ENCODE results near the gene SEC16A.

SEC16A gene

DNA sequence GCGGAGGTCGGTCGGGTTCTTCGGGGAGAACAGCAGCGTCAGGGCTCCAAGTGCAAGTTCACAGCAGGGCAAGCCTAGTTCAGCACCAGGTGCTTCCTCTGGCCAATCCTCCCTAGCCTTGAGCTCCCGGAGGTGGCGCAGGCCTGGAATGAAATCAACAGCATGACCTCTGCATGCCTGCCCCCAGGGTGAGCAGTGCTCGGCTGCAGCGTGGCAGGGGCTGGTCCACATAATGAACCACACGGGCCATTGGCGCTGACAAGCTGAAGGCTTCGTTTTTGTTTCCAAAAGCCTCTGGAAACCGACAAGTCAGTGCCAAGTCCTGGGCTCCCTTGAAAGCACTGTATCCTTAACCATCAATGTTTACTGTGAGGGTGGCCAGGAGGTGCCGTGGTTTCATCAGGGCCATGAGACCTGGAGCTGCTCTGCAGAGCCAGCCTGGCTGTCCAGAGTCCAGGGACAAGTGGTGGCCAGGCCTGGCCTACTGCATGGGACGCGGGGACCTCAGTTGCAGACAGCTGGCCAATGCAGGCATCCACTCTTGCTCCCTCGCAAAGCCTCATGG, 41.1 kb downstream of the SEC16A start:
- no peaks in the 10 kb centered on the region for H3K27me3 ChIP-seq (ENCODE audit: control insufficient read depth in 1 of 2, insufficient read depth in 2 of 2, low read length in 2 of 2)
- no peak overlapping the region for H3K4me3 ChIP-seq (ENCODE audit: low read depth in 1 of 2, low read length in 2 of 2)
- no peak overlapping the region for H3K27ac ChIP-seq (ENCODE audit: low read depth, low read length)
- no peaks in the 10 kb centered on the region for H3K9me3 ChIP-seq (ENCODE audit: control insufficient read depth in 1 of 2, low read length in 2 of 2)
- H3K36me3 ChIP-seq (ENCODE audit: control insufficient read depth in 1 of 2, insufficient read depth in 2 of 2, low read length in 2 of 2), result peaks cover 27 to 59% of the 10 kb centered on the region in 2 donors
- no peak overlapping the region for H3K9ac ChIP-seq (ENCODE audit: low read depth in 1 of 2, low read length in 2 of 2)
- H3K4me1 ChIP-seq (ENCODE audit: control insufficient read depth in 1 of 2, insufficient read depth in 2 of 2, low read length in 2 of 2), result peaks cover 23 to 24% of the 10 kb centered on the region in 2 donors

DNA sequence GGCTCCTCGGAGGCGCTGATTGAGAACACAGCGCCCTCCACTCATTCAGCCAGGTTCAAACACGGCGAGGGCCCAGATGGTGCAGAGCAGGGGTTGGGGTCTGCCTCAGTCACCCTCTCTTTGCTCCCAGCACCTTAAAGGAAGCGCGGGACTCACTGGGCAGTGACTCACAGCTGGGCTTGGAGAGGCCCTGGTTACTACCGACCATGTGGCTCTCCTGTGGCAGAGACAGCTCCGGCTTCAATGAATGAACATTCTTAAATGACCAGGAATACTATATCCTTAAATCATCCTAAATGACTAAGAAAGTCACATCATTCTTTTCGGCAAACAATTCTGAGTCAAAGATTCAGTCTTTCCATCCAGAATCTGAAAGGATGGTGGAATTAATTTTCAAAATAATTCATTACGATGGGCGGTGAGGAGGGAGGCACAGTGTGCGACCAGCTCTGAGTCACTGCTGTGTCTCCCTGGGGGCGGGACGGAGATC, 41.6 kb downstream of the SEC16A start:
- H3K4me1 ChIP-seq (ENCODE audit: control insufficient read depth in 1 of 2, insufficient read depth in 2 of 2, low read length in 2 of 2), result peaks cover 23 to 25% of the 10 kb centered on the region in 2 donors
- H3K36me3 ChIP-seq (ENCODE audit: control insufficient read depth in 1 of 2, insufficient read depth in 2 of 2, low read length in 2 of 2), result peaks cover 24 to 55% of the 10 kb centered on the region in 2 donors
- H3K27me3 ChIP-seq (ENCODE audit: control insufficient read depth in 1 of 2, insufficient read depth in 2 of 2, low read length in 2 of 2), result no peaks in the 10 kb centered on the region
- no peak overlapping the region for H3K27ac ChIP-seq (ENCODE audit: low read depth, low read length)
- H3K4me3 ChIP-seq (ENCODE audit: low read depth in 1 of 2, low read length in 2 of 2), result no peak overlapping the region
- no peaks in the 10 kb centered on the region for H3K9me3 ChIP-seq (ENCODE audit: control insufficient read depth in 1 of 2, low read length in 2 of 2)
- no peak overlapping the region for H3K9ac ChIP-seq (ENCODE audit: low read depth in 1 of 2, low read length in 2 of 2)

DNA sequence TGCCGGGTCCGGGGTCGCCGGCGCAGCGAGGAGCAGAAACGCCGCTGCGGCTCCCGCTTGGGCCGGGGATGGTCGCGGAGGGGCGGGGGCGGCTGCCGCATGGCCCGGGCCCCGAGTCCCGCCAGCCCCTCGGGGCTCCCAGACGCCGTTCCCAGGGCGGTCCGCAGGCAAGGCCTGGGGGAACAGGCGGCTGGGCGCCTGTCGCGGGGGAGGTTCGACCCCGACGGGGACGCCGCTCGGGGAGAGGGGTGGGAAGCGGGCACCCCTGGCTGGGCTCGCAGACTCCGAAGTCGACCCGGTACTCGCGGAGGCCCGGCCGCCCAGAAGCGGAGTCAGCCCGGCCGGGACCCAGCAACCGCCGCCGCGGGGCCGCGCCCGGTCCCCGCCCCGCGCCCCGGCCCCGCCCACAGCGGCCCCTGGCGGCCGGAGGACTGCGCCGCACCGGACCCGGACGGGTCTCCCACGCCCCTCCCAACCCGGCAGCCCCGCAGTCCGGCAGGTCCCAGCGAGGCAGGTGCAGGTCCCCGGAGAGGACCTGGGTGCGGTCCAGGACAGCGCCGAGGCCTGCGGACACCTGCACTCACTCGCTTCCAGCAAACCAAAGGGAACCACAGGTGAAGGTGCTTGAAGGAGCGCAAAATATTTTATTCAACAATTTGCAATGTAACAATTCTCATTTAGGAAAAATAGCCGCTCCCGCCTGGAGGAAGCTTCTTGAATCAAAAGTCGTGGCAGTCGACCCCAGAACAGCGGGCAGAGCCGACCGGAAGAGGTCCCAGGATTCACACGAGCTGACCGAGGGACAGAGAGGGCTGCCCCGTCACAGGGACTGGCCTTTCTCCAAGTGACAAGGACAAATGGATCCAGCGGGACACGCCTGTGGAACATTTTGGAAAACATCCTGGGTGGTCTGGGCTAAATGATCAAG, 43.1 kb downstream of the SEC16A start, which contains the start of gene INPP5E:
Gene INPP5E, minus strand, starts transcription at position 365 of the 928 bp plus-strand sequence. CDS start 426 bp downstream, outside the sequence.
- Histone ChIP-seq H3K27ac (ENCODE audit: low read depth, low read length) (no peak within 1 kb of the TSS), H3K4me3 (ENCODE audit: low read depth in 1 of 2, low read length in 2 of 2) (peak within 1 kb of the TSS; percentile 77 to 85), H3K9ac (ENCODE audit: low read depth in 1 of 2, low read length in 2 of 2) (peak within 1 kb of the TSS; percentile 62 to 70), H3K9me3 (ENCODE audit: control insufficient read depth in 1 of 2, low read length in 2 of 2) (no peaks in the 10 kb centered on the region), H3K4me1 (ENCODE audit: control insufficient read depth in 1 of 2, insufficient read depth in 2 of 2, low read length in 2 of 2) (peaks cover 23 to 25% of the 10 kb centered on the region in 2 donors), H3K27me3 (ENCODE audit: control insufficient read depth in 1 of 2, insufficient read depth in 2 of 2, low read length in 2 of 2) (no peaks in the 10 kb centered on the region), H3K36me3 (ENCODE audit: control insufficient read depth in 1 of 2, insufficient read depth in 2 of 2, low read length in 2 of 2) (peaks cover 24 to 50% of the 10 kb centered on the region in 2 donors)

DNA sequence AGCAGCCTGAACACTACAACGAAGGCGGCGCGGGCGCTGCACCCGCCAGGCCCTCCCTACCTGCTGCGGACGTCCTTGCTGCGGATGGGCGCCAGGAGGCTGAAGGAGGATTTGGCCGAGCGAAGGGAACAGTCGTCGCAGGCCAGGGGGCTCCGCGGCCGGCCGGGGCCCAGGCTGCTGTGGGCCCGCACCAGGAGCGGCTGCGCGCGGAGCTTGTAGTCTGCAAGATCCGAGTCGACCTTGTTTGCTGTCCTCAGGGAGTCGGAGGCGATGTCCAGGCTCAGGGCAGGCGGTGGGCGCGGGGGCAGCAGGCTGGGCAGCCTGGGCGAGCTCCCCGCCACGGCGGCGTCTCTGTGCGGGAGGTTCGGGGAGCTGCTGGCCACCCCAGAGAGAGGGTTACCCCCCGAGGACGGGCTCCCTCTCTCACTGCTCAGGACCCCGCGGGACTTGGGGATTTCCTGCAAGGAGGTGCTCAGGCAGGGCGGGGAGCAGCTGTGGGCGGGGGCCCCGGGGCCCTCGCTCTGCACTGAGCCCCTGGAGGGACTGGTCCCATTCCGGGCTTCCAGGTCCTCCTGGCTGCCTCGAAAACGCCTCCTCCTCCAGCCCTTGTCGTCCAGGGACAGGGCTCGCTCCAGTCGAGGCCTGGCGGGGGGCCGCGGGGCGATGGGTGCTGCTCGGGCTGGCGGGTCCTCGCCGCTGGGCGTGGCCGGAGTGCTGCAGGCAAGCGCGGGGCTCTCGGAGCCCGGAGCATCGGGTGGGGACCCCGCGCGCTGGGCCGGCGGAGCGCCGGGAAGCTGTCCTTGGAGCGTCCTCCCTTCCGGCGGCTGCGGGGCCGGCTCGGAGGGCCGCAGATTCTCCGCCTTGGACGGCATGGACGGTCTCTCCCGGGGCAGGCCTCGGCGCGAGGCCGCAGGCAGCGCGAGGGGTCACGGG, 44.0 kb downstream of the SEC16A start:
- Histone ChIP-seq H3K4me1 (ENCODE audit: control insufficient read depth in 1 of 2, insufficient read depth in 2 of 2, low read length in 2 of 2) (peaks cover 23 to 25% of the 10 kb centered on the region in 2 donors), H3K9ac (ENCODE audit: low read depth in 1 of 2, low read length in 2 of 2) (peak overlapping the region; percentile 62 to 70), H3K27ac (ENCODE audit: low read depth, low read length) (no peak overlapping the region), H3K36me3 (ENCODE audit: control insufficient read depth in 1 of 2, insufficient read depth in 2 of 2, low read length in 2 of 2) (peaks cover 18 to 40% of the 10 kb centered on the region in 2 donors), H3K4me3 (ENCODE audit: low read depth in 1 of 2, low read length in 2 of 2) (peak overlapping the region; percentile 77 to 85), H3K9me3 (ENCODE audit: control insufficient read depth in 1 of 2, low read length in 2 of 2) (no peaks in the 10 kb centered on the region), H3K27me3 (ENCODE audit: control insufficient read depth in 1 of 2, insufficient read depth in 2 of 2, low read length in 2 of 2) (no peaks in the 10 kb centered on the region)

DNA sequence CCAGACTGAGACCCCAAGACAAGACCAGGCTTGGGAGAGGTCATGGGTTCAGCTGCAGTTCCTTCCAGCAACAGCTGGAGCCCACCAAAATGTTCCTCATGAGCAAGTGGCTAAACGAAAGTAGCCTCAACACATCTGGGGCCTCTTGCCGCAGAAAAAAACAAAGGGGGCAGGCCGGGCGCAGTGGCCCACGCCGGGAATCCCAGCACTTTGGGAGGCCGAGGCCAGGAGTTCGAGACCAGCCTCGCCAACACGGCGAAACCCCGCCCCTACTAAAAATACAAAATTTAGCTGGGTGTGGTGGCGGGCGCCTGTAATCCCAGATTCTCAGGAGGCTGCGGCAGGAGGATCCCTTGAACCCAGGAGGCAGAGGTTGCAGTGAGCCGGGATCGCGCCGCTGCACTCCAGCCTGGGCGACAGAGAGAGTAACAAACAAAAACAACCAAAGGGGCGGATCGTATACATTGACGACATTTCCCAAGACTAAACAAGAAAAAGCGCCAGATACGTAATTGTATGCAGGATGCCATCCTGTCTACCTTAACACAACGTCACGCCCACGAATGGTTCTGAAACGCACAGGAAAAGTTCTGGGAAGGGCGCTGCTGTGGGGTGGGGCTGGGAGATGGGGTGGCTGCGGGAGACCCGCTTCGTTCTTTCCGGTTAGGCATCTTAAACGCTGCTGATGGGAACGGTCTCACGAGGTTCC, 44.8 kb downstream of the SEC16A start:
- Histone ChIP-seq H3K36me3 (ENCODE audit: control insufficient read depth in 1 of 2, insufficient read depth in 2 of 2, low read length in 2 of 2) (peaks cover 16 to 33% of the 10 kb centered on the region in 2 donors), H3K9me3 (ENCODE audit: control insufficient read depth in 1 of 2, low read length in 2 of 2) (no peaks in the 10 kb centered on the region), H3K4me1 (ENCODE audit: control insufficient read depth in 1 of 2, insufficient read depth in 2 of 2, low read length in 2 of 2) (peaks cover 23 to 25% of the 10 kb centered on the region in 2 donors), H3K27me3 (ENCODE audit: control insufficient read depth in 1 of 2, insufficient read depth in 2 of 2, low read length in 2 of 2) (no peaks in the 10 kb centered on the region), H3K27ac (ENCODE audit: low read depth, low read length) (no peak overlapping the region), H3K4me3 (ENCODE audit: low read depth in 1 of 2, low read length in 2 of 2) (peak overlapping the region; percentile 77 to 85), H3K9ac (ENCODE audit: low read depth in 1 of 2, low read length in 2 of 2) (peak overlapping the region; percentile 62 to 70)

DNA sequence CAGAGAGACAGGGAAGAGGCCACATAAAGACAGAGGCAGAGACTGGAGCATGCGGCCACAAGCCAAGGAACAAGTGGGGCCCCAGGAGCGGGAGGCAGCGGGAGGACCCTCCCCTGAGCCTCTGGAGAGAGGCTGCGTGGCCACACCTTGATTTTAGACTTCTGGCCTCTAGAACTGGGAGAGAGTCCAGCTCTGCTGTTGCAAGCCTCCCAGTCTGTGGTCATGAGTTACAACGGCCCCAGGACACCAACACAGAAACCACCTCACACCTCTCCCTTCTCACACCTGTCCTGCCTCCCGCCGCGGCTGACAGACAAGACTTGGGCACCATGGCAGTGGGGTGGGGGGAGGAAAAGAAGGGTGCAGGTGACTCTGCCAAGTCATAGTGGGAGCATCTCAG, 45.4 kb downstream of the SEC16A start:
- Histone ChIP-seq H3K36me3 (ENCODE audit: control insufficient read depth in 1 of 2, insufficient read depth in 2 of 2, low read length in 2 of 2) (peaks cover 16 to 33% of the 10 kb centered on the region in 2 donors), H3K4me3 (ENCODE audit: low read depth in 1 of 2, low read length in 2 of 2) (peak overlapping the region; percentile 32 to 85), H3K4me1 (ENCODE audit: control insufficient read depth in 1 of 2, insufficient read depth in 2 of 2, low read length in 2 of 2) (peaks cover 23 to 25% of the 10 kb centered on the region in 2 donors), H3K9me3 (ENCODE audit: control insufficient read depth in 1 of 2, low read length in 2 of 2) (no peaks in the 10 kb centered on the region), H3K27ac (ENCODE audit: low read depth, low read length) (no peak overlapping the region), H3K9ac (ENCODE audit: low read depth in 1 of 2, low read length in 2 of 2) (peak overlapping the region in 1 of 2 donors; percentile 15), H3K27me3 (ENCODE audit: control insufficient read depth in 1 of 2, insufficient read depth in 2 of 2, low read length in 2 of 2) (no peaks in the 10 kb centered on the region)

DNA sequence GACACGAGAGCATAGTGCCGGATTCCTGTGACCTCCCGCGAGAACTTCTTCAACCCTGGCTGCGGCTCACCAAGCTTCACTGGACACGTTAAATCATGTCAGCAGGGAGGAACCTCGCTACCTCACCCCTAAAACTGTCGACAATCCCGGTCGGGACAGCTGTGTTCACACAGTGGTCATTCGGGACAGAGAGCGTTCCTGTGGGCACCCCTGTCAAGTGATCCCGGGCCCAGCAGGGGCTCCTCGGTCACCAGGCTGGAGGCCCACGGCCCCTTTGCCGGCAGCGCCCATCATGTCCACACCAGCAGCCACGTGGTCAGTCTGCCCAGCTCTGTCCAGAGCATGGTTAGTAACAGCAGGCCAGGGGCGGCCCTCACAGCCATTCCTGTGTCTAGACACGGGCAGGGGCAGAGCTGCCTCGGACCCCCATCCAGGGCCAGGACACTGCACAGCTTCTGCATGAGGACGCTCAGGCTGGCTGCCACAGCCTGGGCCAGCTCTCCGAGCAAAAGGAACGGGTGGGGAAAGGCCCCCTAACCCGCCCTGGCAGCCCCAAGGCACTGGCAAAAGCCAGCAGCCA, 46.7 kb downstream of the SEC16A start:
- Histone ChIP-seq H3K27me3 (ENCODE audit: control insufficient read depth in 1 of 2, insufficient read depth in 2 of 2, low read length in 2 of 2) (no peaks in the 10 kb centered on the region), H3K27ac (ENCODE audit: low read depth, low read length) (no peak overlapping the region), H3K9ac (ENCODE audit: low read depth in 1 of 2, low read length in 2 of 2) (no peak overlapping the region), H3K9me3 (ENCODE audit: control insufficient read depth in 1 of 2, low read length in 2 of 2) (no peaks in the 10 kb centered on the region), H3K4me1 (ENCODE audit: control insufficient read depth in 1 of 2, insufficient read depth in 2 of 2, low read length in 2 of 2) (peaks cover 23 to 25% of the 10 kb centered on the region in 2 donors), H3K4me3 (ENCODE audit: low read depth in 1 of 2, low read length in 2 of 2) (no peak overlapping the region), H3K36me3 (ENCODE audit: control insufficient read depth in 1 of 2, insufficient read depth in 2 of 2, low read length in 2 of 2) (peaks cover 6 to 27% of the 10 kb centered on the region in 2 donors)

DNA sequence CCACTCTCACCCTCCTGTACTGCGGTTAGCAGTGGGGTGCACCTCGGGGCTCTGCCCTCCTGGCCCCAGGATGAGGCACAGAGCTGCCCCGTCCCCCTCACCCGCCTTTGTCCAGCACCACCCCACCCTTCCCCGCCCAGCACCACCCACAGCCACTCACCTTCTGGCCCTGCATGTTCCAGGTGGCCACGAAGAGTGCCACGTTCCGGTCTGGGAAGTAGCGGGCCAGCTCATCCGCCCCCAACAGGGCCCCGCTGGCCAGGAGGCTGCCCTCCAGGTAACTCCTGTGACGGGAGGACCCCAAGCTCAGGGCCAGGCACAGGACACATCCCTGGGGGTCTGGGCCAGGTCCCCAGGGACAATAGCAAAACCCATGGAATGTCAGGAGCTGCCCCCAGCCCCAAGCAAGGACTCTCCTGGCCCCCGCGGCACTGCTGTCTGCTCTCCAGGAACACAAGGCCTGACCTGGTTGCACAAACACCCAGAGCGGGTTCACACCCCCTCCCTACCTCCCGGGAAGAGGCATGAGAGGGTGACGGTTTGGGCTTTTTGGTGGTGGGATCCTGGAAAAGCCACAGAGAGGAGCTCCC, 48.2 kb downstream of the SEC16A start:
- H3K4me3 ChIP-seq (ENCODE audit: low read depth in 1 of 2, low read length in 2 of 2), result no peak overlapping the region
- peaks cover 19 to 20% of the 10 kb centered on the region in 2 donors for H3K4me1 ChIP-seq (ENCODE audit: control insufficient read depth in 1 of 2, insufficient read depth in 2 of 2, low read length in 2 of 2)
- no peak overlapping the region for H3K9ac ChIP-seq (ENCODE audit: low read depth in 1 of 2, low read length in 2 of 2)
- H3K9me3 ChIP-seq (ENCODE audit: control insufficient read depth in 1 of 2, low read length in 2 of 2), result no peaks in the 10 kb centered on the region
- no peaks in the 10 kb centered on the region for H3K27me3 ChIP-seq (ENCODE audit: control insufficient read depth in 1 of 2, insufficient read depth in 2 of 2, low read length in 2 of 2)
- H3K36me3 ChIP-seq (ENCODE audit: control insufficient read depth in 1 of 2, insufficient read depth in 2 of 2, low read length in 2 of 2), result peaks cover 5 to 32% of the 10 kb centered on the region in 2 donors
- no peak overlapping the region for H3K27ac ChIP-seq (ENCODE audit: low read depth, low read length)

All from duodenal mucosa (tissue), 2 donors.